WTC11 (cell line): ENCODE measurements around the gene ERC2. TPM values are rescaled to one million over a fixed set of nuclear protein-coding genes. Genes with fewer than 3 reads are reported as not detected.

Source experiments
- ATAC-seq: fragments of 200-7000 bp; cut with Tn5 transposase; 2 replicates; pipeline ENCODE4 v1.10.0; 2021; ENCODE audit warnings: mild to moderate bottlenecking, moderate library complexity
- CTCF ChIA-PET: fragments of 300-600 bp; sonication (Branson Sonifier 250); formaldehyde crosslinking; loops from one replicate; lab custom pipeline; 2021; ENCODE audit warnings: antibody characterized with exemption; lab: Charles Lee
- POLR2A ChIA-PET: fragments of 350-600 bp; sonication (Branson Sonifier 250); formaldehyde crosslinking; loops from one replicate; lab custom pipeline; 2021; ENCODE audit warnings: antibody characterized with exemption; lab: Charles Lee
- DNase-seq: peaks from one replicate; pipeline ENCODE4 v3.0.0; 2021; ENCODE audit warnings: low spot score
- H3K27ac Mint-ChIP-seq: 2 replicates; pipeline ENCODE4 v1.8.0; 2021; ENCODE audit warnings: mixed read lengths
- H3K27me3 Mint-ChIP-seq: 2 replicates; pipeline ENCODE4 v1.8.0; 2021; ENCODE audit warnings: low read depth, mild to moderate bottlenecking, moderate library complexity, mixed read lengths
- H3K36me3 Mint-ChIP-seq: 2 replicates; pipeline ENCODE4 v1.8.0; 2021; ENCODE audit warnings: mixed read lengths
- H3K4me1 Mint-ChIP-seq: 2 replicates; pipeline ENCODE4 v1.8.0; 2022; ENCODE audit warnings: mixed read lengths
- H3K4me3 Mint-ChIP-seq: 2 replicates; pipeline ENCODE4 v1.8.0; 2021; ENCODE audit warnings: mild to moderate bottlenecking, moderate library complexity, mixed read lengths
- H3K9me3 Mint-ChIP-seq: 2 replicates; pipeline ENCODE4 v1.8.0; 2021; ENCODE audit warnings: mixed read lengths
- ATF3 ChIP-seq: sonication (generic); formaldehyde crosslinking; conservative IDR thresholded peaks from 2 replicates; pipeline ENCODE4 v1.8.1; 2022; ENCODE audit warnings: mild to moderate bottlenecking, missing genetic modification reagents
- FOXK1 ChIP-seq: sonication (generic); formaldehyde crosslinking; IDR thresholded peaks from 2 replicates; pipeline ENCODE4 v1.8.0; 2022; ENCODE audit warnings: mild to moderate bottlenecking, moderate library complexity, missing genetic modification reagents
- FOXP1 ChIP-seq: sonication (generic); formaldehyde crosslinking; IDR thresholded peaks from 2 replicates; pipeline ENCODE4 v1.8.0; 2022; ENCODE audit warnings: missing genetic modification reagents, mild to moderate bottlenecking, moderate library complexity, borderline replicate concordance
- ZNF219 ChIP-seq: sonication (generic); formaldehyde crosslinking; IDR thresholded peaks from 2 replicates; pipeline ENCODE4 v1.8.0; 2023; ENCODE audit warnings: missing genetic modification reagents, mild to moderate bottlenecking, borderline replicate concordance
- ZNF263 ChIP-seq: sonication (generic); formaldehyde crosslinking; IDR thresholded peaks from 2 replicates; pipeline ENCODE4 v1.8.1; 2022; ENCODE audit warnings: low read depth, mild to moderate bottlenecking, moderate library complexity, missing genetic modification reagents
- ZNF423 ChIP-seq: fragments of 250-450 bp; sonication (Bioruptor Pico); IDR thresholded peaks from 2 replicates; pipeline ENCODE4 v2.1.2; 2022; ENCODE audit warnings: mild to moderate bottlenecking, moderate library complexity
- total RNA-seq: library from RNA; stranded (reverse); gene quantifications from 3 replicates; pipeline ENCODE4 v1.2.3, GENCODE V29; 2021
- TF ChIP-seq, protein P1 (sequence below): fragments of 250-450 bp; sonication (Bioruptor Pico); IDR thresholded peaks from 2 replicates; pipeline ENCODE4 v2.1.2; 2022; ENCODE audit warnings: mild to moderate bottlenecking, moderate library complexity
- TF ChIP-seq, protein P2 (sequence below): sonication (generic); formaldehyde crosslinking; IDR thresholded peaks from 2 replicates; pipeline ENCODE4 v1.8.0; 2023; ENCODE audit warnings: missing genetic modification reagents, mild to moderate bottlenecking, borderline replicate concordance
- TF ChIP-seq, protein P3 (sequence below): fragments of 250-450 bp; sonication (Bioruptor Pico); conservative IDR thresholded peaks from 2 replicates; pipeline ENCODE4 v1.9.0; 2021; ENCODE audit warnings: mild to moderate bottlenecking
- TF ChIP-seq, protein P4 (sequence below): sonication (generic); formaldehyde crosslinking; IDR thresholded peaks from 2 replicates; pipeline ENCODE4 v1.8.1; 2023; ENCODE audit warnings: mild to moderate bottlenecking, missing genetic modification reagents, borderline replicate concordance

Gene ERC2
- total RNA-seq, 1 experiment from 2014 or later, result 23.5 TPM

DNA sequence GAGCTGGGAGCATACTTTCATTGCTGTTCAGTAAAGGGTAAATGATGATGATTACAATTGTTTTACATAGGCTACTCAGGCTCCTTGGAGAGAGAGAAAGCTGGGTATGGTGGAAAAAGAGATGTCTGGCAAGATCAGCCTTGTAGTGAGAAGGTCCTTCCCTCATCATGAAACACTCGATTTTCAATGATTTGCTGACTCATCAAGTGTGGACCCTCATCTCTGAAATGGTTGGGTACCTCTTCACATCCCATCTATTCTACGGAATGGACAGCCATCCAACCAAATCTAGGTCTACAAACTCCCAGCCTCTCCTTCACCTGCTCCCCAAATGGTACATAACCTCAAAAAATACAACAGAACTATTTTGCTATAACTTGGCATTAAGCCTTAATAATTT is 610.6 kb downstream of the ERC2 start:
- ChIA-PET POLR2A (no interaction called here), CTCF (no interaction called here)
- no peaks in the 10 kb centered on the region for H3K27me3 Mint-ChIP-seq
- H3K27ac Mint-ChIP-seq, result no peak overlapping the region
- no peaks in the 10 kb centered on the region for H3K9me3 Mint-ChIP-seq
- ATAC-seq (no peak), DNase-seq (no peak)
- H3K4me1 Mint-ChIP-seq, result peaks cover 30% of the 10 kb centered on the region
- no peaks in the 10 kb centered on the region for H3K36me3 Mint-ChIP-seq
- no peak for TF ChIP-seq FOXK1
- TF ChIP-seq ATF3 (CRISPR knock-in tag), result no peak
- TF ChIP-seq ZNF423 (CRISPR knock-in tag), result no peak
- TF ChIP-seq, protein P1, sequence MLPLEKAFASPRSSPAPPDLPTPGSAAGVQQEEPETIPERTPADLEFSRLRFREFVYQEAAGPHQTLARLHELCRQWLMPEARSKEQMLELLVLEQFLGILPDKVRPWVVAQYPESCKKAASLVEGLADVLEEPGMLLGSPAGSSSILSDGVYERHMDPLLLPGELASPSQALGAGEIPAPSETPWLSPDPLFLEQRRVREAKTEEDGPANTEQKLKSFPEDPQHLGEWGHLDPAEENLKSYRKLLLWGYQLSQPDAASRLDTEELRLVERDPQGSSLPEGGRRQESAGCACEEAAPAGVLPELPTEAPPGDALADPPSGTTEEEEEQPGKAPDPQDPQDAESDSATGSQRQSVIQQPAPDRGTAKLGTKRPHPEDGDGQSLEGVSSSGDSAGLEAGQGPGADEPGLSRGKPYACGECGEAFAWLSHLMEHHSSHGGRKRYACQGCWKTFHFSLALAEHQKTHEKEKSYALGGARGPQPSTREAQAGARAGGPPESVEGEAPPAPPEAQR (CRISPR knock-in tag), result no peak
- TF ChIP-seq, protein P2, sequence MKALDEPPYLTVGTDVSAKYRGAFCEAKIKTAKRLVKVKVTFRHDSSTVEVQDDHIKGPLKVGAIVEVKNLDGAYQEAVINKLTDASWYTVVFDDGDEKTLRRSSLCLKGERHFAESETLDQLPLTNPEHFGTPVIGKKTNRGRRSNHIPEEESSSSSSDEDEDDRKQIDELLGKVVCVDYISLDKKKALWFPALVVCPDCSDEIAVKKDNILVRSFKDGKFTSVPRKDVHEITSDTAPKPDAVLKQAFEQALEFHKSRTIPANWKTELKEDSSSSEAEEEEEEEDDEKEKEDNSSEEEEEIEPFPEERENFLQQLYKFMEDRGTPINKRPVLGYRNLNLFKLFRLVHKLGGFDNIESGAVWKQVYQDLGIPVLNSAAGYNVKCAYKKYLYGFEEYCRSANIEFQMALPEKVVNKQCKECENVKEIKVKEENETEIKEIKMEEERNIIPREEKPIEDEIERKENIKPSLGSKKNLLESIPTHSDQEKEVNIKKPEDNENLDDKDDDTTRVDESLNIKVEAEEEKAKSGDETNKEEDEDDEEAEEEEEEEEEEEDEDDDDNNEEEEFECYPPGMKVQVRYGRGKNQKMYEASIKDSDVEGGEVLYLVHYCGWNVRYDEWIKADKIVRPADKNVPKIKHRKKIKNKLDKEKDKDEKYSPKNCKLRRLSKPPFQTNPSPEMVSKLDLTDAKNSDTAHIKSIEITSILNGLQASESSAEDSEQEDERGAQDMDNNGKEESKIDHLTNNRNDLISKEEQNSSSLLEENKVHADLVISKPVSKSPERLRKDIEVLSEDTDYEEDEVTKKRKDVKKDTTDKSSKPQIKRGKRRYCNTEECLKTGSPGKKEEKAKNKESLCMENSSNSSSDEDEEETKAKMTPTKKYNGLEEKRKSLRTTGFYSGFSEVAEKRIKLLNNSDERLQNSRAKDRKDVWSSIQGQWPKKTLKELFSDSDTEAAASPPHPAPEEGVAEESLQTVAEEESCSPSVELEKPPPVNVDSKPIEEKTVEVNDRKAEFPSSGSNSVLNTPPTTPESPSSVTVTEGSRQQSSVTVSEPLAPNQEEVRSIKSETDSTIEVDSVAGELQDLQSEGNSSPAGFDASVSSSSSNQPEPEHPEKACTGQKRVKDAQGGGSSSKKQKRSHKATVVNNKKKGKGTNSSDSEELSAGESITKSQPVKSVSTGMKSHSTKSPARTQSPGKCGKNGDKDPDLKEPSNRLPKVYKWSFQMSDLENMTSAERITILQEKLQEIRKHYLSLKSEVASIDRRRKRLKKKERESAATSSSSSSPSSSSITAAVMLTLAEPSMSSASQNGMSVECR, result no peak
- no peak for TF ChIP-seq ZNF219 (CRISPR knock-in tag)
- TF ChIP-seq, protein P3, sequence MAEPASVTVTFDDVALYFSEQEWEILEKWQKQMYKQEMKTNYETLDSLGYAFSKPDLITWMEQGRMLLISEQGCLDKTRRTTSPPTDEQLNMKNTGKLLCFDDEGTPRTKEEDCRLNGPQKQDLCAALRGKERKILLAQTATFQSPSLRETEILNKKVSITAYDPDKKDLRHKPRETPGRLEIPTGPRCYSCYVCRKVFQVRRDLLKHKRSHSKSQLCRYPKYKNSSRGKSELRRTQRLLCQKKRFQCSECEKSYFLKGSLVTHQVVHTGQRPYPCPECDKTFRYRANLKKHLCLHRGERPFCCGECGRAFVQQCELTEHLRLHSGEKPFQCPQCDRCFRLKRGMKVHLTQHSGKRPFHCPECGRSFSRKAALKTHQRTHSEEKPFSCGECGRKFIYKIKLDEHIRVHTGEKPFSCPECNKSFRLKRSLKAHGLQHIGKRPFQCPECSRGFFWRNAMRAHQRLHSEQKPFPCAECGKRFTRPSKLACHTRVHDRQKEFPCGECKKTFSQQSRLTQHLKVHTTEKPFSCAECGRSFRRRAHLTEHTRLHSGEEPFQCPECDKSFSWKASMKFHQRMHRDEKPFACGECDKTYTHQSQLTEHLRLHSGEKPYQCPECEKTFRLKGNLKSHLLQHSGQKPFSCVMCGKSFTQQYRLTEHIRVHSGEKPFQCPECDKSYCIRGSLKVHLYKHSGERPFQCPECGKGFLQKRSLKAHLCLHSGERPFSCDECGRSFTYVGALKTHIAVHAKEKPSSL (CRISPR knock-in tag), result no peak
- TF ChIP-seq ZNF263, result no peak
- TF ChIP-seq, protein P4, sequence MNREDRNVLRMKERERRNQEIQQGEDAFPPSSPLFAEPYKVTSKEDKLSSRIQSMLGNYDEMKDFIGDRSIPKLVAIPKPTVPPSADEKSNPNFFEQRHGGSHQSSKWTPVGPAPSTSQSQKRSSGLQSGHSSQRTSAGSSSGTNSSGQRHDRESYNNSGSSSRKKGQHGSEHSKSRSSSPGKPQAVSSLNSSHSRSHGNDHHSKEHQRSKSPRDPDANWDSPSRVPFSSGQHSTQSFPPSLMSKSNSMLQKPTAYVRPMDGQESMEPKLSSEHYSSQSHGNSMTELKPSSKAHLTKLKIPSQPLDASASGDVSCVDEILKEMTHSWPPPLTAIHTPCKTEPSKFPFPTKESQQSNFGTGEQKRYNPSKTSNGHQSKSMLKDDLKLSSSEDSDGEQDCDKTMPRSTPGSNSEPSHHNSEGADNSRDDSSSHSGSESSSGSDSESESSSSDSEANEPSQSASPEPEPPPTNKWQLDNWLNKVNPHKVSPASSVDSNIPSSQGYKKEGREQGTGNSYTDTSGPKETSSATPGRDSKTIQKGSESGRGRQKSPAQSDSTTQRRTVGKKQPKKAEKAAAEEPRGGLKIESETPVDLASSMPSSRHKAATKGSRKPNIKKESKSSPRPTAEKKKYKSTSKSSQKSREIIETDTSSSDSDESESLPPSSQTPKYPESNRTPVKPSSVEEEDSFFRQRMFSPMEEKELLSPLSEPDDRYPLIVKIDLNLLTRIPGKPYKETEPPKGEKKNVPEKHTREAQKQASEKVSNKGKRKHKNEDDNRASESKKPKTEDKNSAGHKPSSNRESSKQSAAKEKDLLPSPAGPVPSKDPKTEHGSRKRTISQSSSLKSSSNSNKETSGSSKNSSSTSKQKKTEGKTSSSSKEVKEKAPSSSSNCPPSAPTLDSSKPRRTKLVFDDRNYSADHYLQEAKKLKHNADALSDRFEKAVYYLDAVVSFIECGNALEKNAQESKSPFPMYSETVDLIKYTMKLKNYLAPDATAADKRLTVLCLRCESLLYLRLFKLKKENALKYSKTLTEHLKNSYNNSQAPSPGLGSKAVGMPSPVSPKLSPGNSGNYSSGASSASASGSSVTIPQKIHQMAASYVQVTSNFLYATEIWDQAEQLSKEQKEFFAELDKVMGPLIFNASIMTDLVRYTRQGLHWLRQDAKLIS, result no peak
- no peak overlapping the region for H3K4me3 Mint-ChIP-seq

GRCh38 chr3:55855311-55855710 is 613.0 kb downstream of the ERC2 start:
- H3K4me1 Mint-ChIP-seq, result peaks cover 23% of the 10 kb centered on the region
- CTCF ChIA-PET, result no interaction called here
- no peak for TF ChIP-seq FOXP1 (CRISPR knock-in tag)

More at GRCh38 chr3:55855311-55855710, 613.0 kb downstream of the ERC2 start:
- no peak overlapping the region for H3K4me3 Mint-ChIP-seq
- H3K27ac Mint-ChIP-seq, result no peak overlapping the region
- no peak for DNase-seq
- no peaks in the 10 kb centered on the region for H3K9me3 Mint-ChIP-seq
- H3K36me3 Mint-ChIP-seq, result no peaks in the 10 kb centered on the region
- ATAC-seq, result no peak
- POLR2A ChIA-PET, result interaction anchor here (0.6 kb wide), 1 partner anchor 170 kb away, joined by 5 read pairs; no protein-coding TSS in a partner anchor
- no peaks in the 10 kb centered on the region for H3K27me3 Mint-ChIP-seq
